Neural progenitor cell (in vitro differentiated cells): ENCODE measurements around the gene CTIF.

Experiments used
- EZH2phosphoT487 ChIP-seq: fragments of 200-600 bp; sonication (generic); IDR thresholded peaks from 2 replicates; pipeline ENCODE4 v1.6.1; 2017; ENCODE audit warnings: antibody characterized with exemption
- TF ChIP-seq, protein P1 (sequence below): fragments of 200-600 bp; sonication (generic); IDR thresholded peaks from 2 replicates; pipeline ENCODE4 v1.5.1; 2017; ENCODE audit warnings: antibody characterized with exemption, mild to moderate bottlenecking

DNA sequence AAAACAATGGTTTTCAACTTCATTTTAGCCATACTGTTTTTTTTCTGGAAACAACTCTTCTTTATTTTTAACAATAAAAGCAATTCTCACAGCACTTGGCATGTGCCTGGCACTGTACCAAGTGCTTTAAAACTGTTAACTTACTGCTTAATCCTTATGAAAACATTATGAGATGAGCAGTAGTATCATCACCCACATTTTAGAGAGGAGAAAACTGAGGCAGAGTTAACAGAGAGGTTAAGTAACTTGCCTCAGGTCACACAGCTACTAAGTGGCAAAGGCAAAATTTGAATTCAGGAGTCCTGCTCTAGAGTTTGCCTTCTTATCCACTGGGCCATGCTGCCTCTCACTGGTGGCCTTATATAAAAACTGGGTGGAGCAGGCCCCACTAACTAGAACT is 23.2 kb downstream of the CTIF start:
- TF ChIP-seq, protein P1, sequence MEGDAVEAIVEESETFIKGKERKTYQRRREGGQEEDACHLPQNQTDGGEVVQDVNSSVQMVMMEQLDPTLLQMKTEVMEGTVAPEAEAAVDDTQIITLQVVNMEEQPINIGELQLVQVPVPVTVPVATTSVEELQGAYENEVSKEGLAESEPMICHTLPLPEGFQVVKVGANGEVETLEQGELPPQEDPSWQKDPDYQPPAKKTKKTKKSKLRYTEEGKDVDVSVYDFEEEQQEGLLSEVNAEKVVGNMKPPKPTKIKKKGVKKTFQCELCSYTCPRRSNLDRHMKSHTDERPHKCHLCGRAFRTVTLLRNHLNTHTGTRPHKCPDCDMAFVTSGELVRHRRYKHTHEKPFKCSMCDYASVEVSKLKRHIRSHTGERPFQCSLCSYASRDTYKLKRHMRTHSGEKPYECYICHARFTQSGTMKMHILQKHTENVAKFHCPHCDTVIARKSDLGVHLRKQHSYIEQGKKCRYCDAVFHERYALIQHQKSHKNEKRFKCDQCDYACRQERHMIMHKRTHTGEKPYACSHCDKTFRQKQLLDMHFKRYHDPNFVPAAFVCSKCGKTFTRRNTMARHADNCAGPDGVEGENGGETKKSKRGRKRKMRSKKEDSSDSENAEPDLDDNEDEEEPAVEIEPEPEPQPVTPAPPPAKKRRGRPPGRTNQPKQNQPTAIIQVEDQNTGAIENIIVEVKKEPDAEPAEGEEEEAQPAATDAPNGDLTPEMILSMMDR = no peak
- no peak for TF ChIP-seq EZH2phosphoT487
